ENCODE data around the gene VSTM2B. TPM values are rescaled to one million over a fixed set of nuclear protein-coding genes. Genes with fewer than 3 reads are reported as not detected.
A peak's percentile ranks its signal among the peaks of the same experiment; 100 is the strongest.

VSTM2B gene
- total and polyA plus RNA-seq, 2 of the 13 experiments (the other 11 are each of a cell fraction or from before 2014, with no cell fraction given): not detected

GRCh38 chr19:29528350-29528945, 2.7 kb downstream of the VSTM2B start (continued):
- TF ChIP-seq CEBPZ (IDR thresholded peaks at IDR 0.05; ENCODE audit: low read length): no peak
- no peak for TF ChIP-seq ZNF674 (CRISPR knock-in tag; IDR thresholded peaks at IDR 0.05; ENCODE audit: low read depth)
- peak; percentile 71 for TF ChIP-seq XRCC5 (optimal IDR thresholded peaks at IDR 0.05; ENCODE audit: low read length)
- TF ChIP-seq ZNF607 (CRISPR knock-in tag; IDR thresholded peaks at IDR 0.05; ENCODE audit: borderline replicate concordance): 0 out of 2 replicates have a peak, but pooled peaks have one; percentile 23
- TF ChIP-seq PHF5A (CRISPR knock-in tag; IDR thresholded peaks at IDR 0.05; ENCODE audit: low read depth, unreplicated experiment): no peak
- peak; percentile 73; the same call in 1 of the 2 replicates for TF ChIP-seq KDM2A (CRISPR knock-in tag; IDR thresholded peaks at IDR 0.05; ENCODE audit: borderline replicate concordance, low read depth)
- TF ChIP-seq, protein P1, sequence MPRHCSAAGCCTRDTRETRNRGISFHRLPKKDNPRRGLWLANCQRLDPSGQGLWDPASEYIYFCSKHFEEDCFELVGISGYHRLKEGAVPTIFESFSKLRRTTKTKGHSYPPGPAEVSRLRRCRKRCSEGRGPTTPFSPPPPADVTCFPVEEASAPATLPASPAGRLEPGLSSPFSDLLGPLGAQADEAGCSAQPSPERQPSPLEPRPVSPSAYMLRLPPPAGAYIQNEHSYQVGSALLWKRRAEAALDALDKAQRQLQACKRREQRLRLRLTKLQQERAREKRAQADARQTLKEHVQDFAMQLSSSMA (CRISPR knock-in tag; IDR thresholded peaks at IDR 0.05): no peak
- TF ChIP-seq GTF2F1 (IDR thresholded peaks at IDR 0.05; ENCODE audit: low read length): no peak
- TF ChIP-seq ZNF407 (CRISPR knock-in tag; IDR thresholded peaks at IDR 0.05; ENCODE audit: not compliant biosample characterization): no peak
- TF ChIP-seq ZKSCAN8 (CRISPR knock-in tag; IDR thresholded peaks at IDR 0.05; ENCODE audit: borderline replicate concordance): no peak
- no peak for TF ChIP-seq ZNF414 (CRISPR knock-in tag; IDR thresholded peaks at IDR 0.05)
- TF ChIP-seq ZNF225 (CRISPR knock-in tag; IDR thresholded peaks at IDR 0.05): peak; percentile 15; the same call in 1 of the 2 replicates
- no peak for TF ChIP-seq HDAC6 (IDR thresholded peaks at IDR 0.05; ENCODE audit: low read depth, low read length)
- peak; percentile 32; the same call in 1 of the 2 replicates for TF ChIP-seq MAX (IDR thresholded peaks at IDR 0.05)
